ENCODE measurements around the gene SAP30L.
A peak's percentile ranks its signal among the peaks of the same experiment; 100 is the strongest.

Gene SAP30L

DNA sequence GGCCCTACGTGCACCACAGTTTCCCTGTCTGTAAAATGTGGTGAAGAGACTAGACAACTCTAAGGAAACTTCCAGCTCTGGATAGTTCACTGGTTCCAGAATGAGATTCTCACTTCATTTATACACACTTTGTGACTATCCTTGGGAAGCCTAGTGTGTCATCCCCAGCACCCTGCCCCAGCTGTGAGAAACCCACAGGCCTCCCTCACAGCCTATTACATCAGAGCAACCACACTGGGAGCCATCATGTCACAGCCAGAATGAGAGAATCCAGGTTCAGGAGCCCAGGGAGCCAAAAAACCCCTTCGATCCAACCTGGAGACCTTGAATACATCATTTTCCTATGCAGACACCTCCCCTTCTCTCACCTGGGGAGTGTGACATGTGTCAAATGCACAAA, 53.2 kb downstream of the SAP30L start:
- Histone ChIP-seq H3K4ac (ENCODE audit: low read depth, low read length) (no peak overlapping the region), H4K5ac (ENCODE audit: low read length) (no peak overlapping the region), H3K4me3 (ENCODE audit: low read length) (no peak overlapping the region), H2AK5ac (ENCODE audit: low read length) (peak overlapping the region; percentile 77), H3K23ac (ENCODE audit: low read length) (peak overlapping the region; percentile 48), H4K8ac (ENCODE audit: low read depth, low read length) (no peak overlapping the region), H3K56ac (ENCODE audit: low read length) (peak overlapping the region; percentile 59), H3K4me2 (ENCODE audit: low read length) (no peak overlapping the region), H2BK120ac (ENCODE audit: low read depth, low read length) (no peak overlapping the region), H3K36me3 (ENCODE audit: control insufficient read depth, insufficient read depth, low read length) (no peaks in the 10 kb centered on the region), H3K27ac (ENCODE audit: low read depth, low read length) (no peak overlapping the region), H3K9ac (ENCODE audit: low read length) (no peak overlapping the region), H2BK5ac (ENCODE audit: low read length) (peak overlapping the region; percentile 54), H3K79me2 (ENCODE audit: control insufficient read depth, insufficient read depth, low read length) (no peaks in the 10 kb centered on the region), H3K18ac (ENCODE audit: low read length) (no peak overlapping the region), H3K79me1 (ENCODE audit: low read length) (no peaks in the 10 kb centered on the region), H3K27me3 (ENCODE audit: insufficient read depth, low read length, poor library complexity) (no peaks in the 10 kb centered on the region), H3K4me1 (ENCODE audit: control insufficient read depth, low read depth, low read length) (peaks cover 12% of the 10 kb centered on the region), H2BK15ac (replicated peaks; ENCODE audit: low read depth) (no peak overlapping the region)
- peak; percentile 28 for DNase-seq
- WGBS (ENCODE audit: extremely low coverage, insufficient coverage, low lambda C conversion rate): no CpG with 5 or more reads among the region's 2 CpGs

- H3K18ac ChIP-seq (ENCODE audit: low read length): no peak overlapping the region
- peaks cover 12% of the 10 kb centered on the region for H3K4me1 ChIP-seq (ENCODE audit: control insufficient read depth, low read depth, low read length)
- H3K36me3 ChIP-seq (ENCODE audit: control insufficient read depth, insufficient read depth, low read length): no peaks in the 10 kb centered on the region
- no peaks in the 10 kb centered on the region for H3K27me3 ChIP-seq (ENCODE audit: insufficient read depth, low read length, poor library complexity)
- no peak overlapping the region for H3K9ac ChIP-seq (ENCODE audit: low read length)
- H3K79me1 ChIP-seq (ENCODE audit: low read length): no peaks in the 10 kb centered on the region
- H2BK5ac ChIP-seq (ENCODE audit: low read length): no peak overlapping the region
- H2BK120ac ChIP-seq (ENCODE audit: low read depth, low read length): no peak overlapping the region
- no peak overlapping the region for H4K8ac ChIP-seq (ENCODE audit: low read depth, low read length)
- peak overlapping the region; percentile 9 for H2AK5ac ChIP-seq (ENCODE audit: low read length)
- DNase-seq: peak; percentile 34
- H3K4me3 ChIP-seq (ENCODE audit: low read length): no peak overlapping the region
- H2BK15ac ChIP-seq (replicated peaks; ENCODE audit: low read depth): no peak overlapping the region
- no peak overlapping the region for H3K27ac ChIP-seq (ENCODE audit: low read depth, low read length)
- no peak overlapping the region for H3K56ac ChIP-seq (ENCODE audit: low read length)
- no peaks in the 10 kb centered on the region for H3K79me2 ChIP-seq (ENCODE audit: control insufficient read depth, insufficient read depth, low read length)
- H4K5ac ChIP-seq (ENCODE audit: low read length): no peak overlapping the region
- WGBS (ENCODE audit: extremely low coverage, insufficient coverage, low lambda C conversion rate): no CpG with 5 or more reads among the region's 2 CpGs
- H3K4ac ChIP-seq (ENCODE audit: low read depth, low read length): no peak overlapping the region
- no peak overlapping the region for H3K4me2 ChIP-seq (ENCODE audit: low read length)
- H3K23ac ChIP-seq (ENCODE audit: low read length): no peak overlapping the region
Measured at GRCh38 chr5:154501566-154501965, 55.8 kb downstream of the SAP30L start.

DNA sequence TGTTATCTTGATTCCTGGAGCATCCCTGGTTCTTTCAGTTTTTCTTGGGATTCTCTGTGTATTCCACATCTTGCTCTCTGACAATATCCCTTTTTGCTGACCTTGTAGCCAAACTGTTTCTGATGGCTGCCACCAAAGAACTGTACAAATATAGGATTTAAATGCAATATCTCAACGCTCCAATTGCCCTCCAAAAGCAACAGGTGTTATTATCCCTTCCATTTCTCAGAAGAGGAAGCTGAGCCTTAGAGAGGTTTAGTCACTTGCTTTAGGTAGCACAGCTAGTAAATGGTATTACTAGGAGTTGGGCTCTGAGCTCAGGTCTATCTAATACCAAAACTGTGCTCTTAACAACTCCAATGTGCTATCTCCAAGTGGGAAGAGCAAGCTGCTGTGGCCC, 56.4 kb downstream of the SAP30L start:
- Histone ChIP-seq H3K4me1 (ENCODE audit: control insufficient read depth, low read depth, low read length) (peaks cover 12% of the 10 kb centered on the region), H3K18ac (ENCODE audit: low read length) (no peak overlapping the region), H4K5ac (ENCODE audit: low read length) (no peak overlapping the region), H3K56ac (ENCODE audit: low read length) (no peak overlapping the region), H3K36me3 (ENCODE audit: control insufficient read depth, insufficient read depth, low read length) (no peaks in the 10 kb centered on the region), H2BK5ac (ENCODE audit: low read length) (no peak overlapping the region), H4K8ac (ENCODE audit: low read depth, low read length) (no peak overlapping the region), H3K79me2 (ENCODE audit: control insufficient read depth, insufficient read depth, low read length) (no peaks in the 10 kb centered on the region), H2AK5ac (ENCODE audit: low read length) (no peak overlapping the region), H2BK15ac (replicated peaks; ENCODE audit: low read depth) (no peak overlapping the region), H3K27ac (ENCODE audit: low read depth, low read length) (no peak overlapping the region), H2BK120ac (ENCODE audit: low read depth, low read length) (no peak overlapping the region), H3K4me3 (ENCODE audit: low read length) (no peak overlapping the region), H3K9ac (ENCODE audit: low read length) (no peak overlapping the region), H3K79me1 (ENCODE audit: low read length) (no peaks in the 10 kb centered on the region), H3K4me2 (ENCODE audit: low read length) (no peak overlapping the region), H3K23ac (ENCODE audit: low read length) (no peak overlapping the region), H3K27me3 (ENCODE audit: insufficient read depth, low read length, poor library complexity) (no peaks in the 10 kb centered on the region), H3K4ac (ENCODE audit: low read depth, low read length) (no peak overlapping the region)
- DNase-seq: no peak
- no CpG with 5 or more reads among the region's 1 CpG for WGBS (ENCODE audit: extremely low coverage, insufficient coverage, low lambda C conversion rate)

DNA sequence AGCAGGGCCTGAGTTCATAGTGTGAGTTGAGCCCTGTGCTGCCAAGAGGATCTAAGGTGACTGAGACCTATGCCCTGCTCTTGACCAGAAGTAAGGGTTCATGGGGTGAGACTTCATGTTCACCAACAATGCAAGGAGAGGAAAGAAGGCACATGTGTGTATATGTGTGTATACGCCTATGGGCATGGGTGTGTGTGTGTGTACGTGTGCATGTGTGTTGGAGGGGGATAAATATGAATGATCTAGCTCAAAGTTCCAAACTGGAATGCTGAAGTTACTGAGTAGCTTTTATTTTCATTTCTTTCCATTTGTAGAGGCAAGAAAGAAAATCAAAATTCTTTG, 57.9 kb downstream of the SAP30L start:
- Histone ChIP-seq H3K9ac (ENCODE audit: low read length) (no peak overlapping the region), H3K79me1 (ENCODE audit: low read length) (no peaks in the 10 kb centered on the region), H3K36me3 (ENCODE audit: control insufficient read depth, insufficient read depth, low read length) (no peaks in the 10 kb centered on the region), H4K5ac (ENCODE audit: low read length) (no peak overlapping the region), H2BK15ac (replicated peaks; ENCODE audit: low read depth) (no peak overlapping the region), H3K79me2 (ENCODE audit: control insufficient read depth, insufficient read depth, low read length) (no peaks in the 10 kb centered on the region), H3K23ac (ENCODE audit: low read length) (no peak overlapping the region), H2BK120ac (ENCODE audit: low read depth, low read length) (no peak overlapping the region), H3K4me1 (ENCODE audit: control insufficient read depth, low read depth, low read length) (peaks cover 12% of the 10 kb centered on the region), H3K4me3 (ENCODE audit: low read length) (no peak overlapping the region), H2AK5ac (ENCODE audit: low read length) (no peak overlapping the region), H3K27ac (ENCODE audit: low read depth, low read length) (no peak overlapping the region), H3K4me2 (ENCODE audit: low read length) (no peak overlapping the region), H4K8ac (ENCODE audit: low read depth, low read length) (no peak overlapping the region), H3K4ac (ENCODE audit: low read depth, low read length) (no peak overlapping the region), H2BK5ac (ENCODE audit: low read length) (no peak overlapping the region), H3K56ac (ENCODE audit: low read length) (no peak overlapping the region), H3K18ac (ENCODE audit: low read length) (no peak overlapping the region), H3K27me3 (ENCODE audit: insufficient read depth, low read length, poor library complexity) (no peaks in the 10 kb centered on the region)
- DNase-seq: no peak
- WGBS (ENCODE audit: extremely low coverage, insufficient coverage, low lambda C conversion rate): no CpG with 5 or more reads among the region's 2 CpGs

DNA sequence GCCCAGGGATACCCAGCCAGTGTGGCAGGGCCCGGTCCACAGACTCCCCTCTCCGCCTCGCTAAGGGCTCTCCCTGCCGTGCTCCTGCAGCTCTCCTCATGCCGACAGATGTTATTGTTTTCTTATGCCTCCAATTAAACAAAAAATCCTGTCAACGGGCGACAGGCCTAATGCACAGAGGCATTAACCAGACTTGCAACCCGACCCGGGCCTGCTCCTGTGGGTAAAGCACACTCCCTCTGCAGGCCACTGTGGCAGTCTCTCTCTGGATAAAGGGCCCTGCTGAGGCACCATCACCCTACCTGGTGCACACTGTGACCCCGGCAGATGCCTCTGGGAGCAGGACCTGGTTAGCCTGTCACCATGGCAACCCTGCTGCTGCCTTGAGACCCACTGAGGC, 59.8 kb downstream of the SAP30L start:
- no peaks in the 10 kb centered on the region for H3K36me3 ChIP-seq (ENCODE audit: control insufficient read depth, insufficient read depth, low read length)
- no peak overlapping the region for H2BK15ac ChIP-seq (replicated peaks; ENCODE audit: low read depth)
- no peak overlapping the region for H3K56ac ChIP-seq (ENCODE audit: low read length)
- no peak overlapping the region for H2BK5ac ChIP-seq (ENCODE audit: low read length)
- no peaks in the 10 kb centered on the region for H3K79me2 ChIP-seq (ENCODE audit: control insufficient read depth, insufficient read depth, low read length)
- H3K4ac ChIP-seq (ENCODE audit: low read depth, low read length): no peak overlapping the region
- no peak overlapping the region for H3K9ac ChIP-seq (ENCODE audit: low read length)
- no peak overlapping the region for H3K27ac ChIP-seq (ENCODE audit: low read depth, low read length)
- H2AK5ac ChIP-seq (ENCODE audit: low read length): no peak overlapping the region
- WGBS (ENCODE audit: extremely low coverage, insufficient coverage, low lambda C conversion rate): no CpG with 5 or more reads among the region's 10 CpGs
- no peak overlapping the region for H2BK120ac ChIP-seq (ENCODE audit: low read depth, low read length)
- H3K4me2 ChIP-seq (ENCODE audit: low read length): no peak overlapping the region
- H3K4me1 ChIP-seq (ENCODE audit: control insufficient read depth, low read depth, low read length): no peaks in the 10 kb centered on the region
- no peak overlapping the region for H3K18ac ChIP-seq (ENCODE audit: low read length)
- no peak overlapping the region for H3K23ac ChIP-seq (ENCODE audit: low read length)
- no peak overlapping the region for H3K4me3 ChIP-seq (ENCODE audit: low read length)
- H3K27me3 ChIP-seq (ENCODE audit: insufficient read depth, low read length, poor library complexity): no peaks in the 10 kb centered on the region
- H3K79me1 ChIP-seq (ENCODE audit: low read length): no peaks in the 10 kb centered on the region
- H4K5ac ChIP-seq (ENCODE audit: low read length): no peak overlapping the region
- H4K8ac ChIP-seq (ENCODE audit: low read depth, low read length): no peak overlapping the region
- DNase-seq: peak; percentile 48

GRCh38 chr5:154506049-154506715, 60.4 kb downstream of the SAP30L start:
- no peak overlapping the region for H3K4ac ChIP-seq (ENCODE audit: low read depth, low read length)
- no peak overlapping the region for H4K5ac ChIP-seq (ENCODE audit: low read length)
- no peaks in the 10 kb centered on the region for H3K36me3 ChIP-seq (ENCODE audit: control insufficient read depth, insufficient read depth, low read length)
- no peaks in the 10 kb centered on the region for H3K4me1 ChIP-seq (ENCODE audit: control insufficient read depth, low read depth, low read length)
- H3K27ac ChIP-seq (ENCODE audit: low read depth, low read length): no peak overlapping the region
- H2BK120ac ChIP-seq (ENCODE audit: low read depth, low read length): no peak overlapping the region
- no peak overlapping the region for H2BK15ac ChIP-seq (replicated peaks; ENCODE audit: low read depth)
- no peak overlapping the region for H3K9ac ChIP-seq (ENCODE audit: low read length)
- H3K18ac ChIP-seq (ENCODE audit: low read length): no peak overlapping the region
- H3K79me2 ChIP-seq (ENCODE audit: control insufficient read depth, insufficient read depth, low read length): no peaks in the 10 kb centered on the region
- no peak overlapping the region for H3K4me3 ChIP-seq (ENCODE audit: low read length)
- H4K8ac ChIP-seq (ENCODE audit: low read depth, low read length): no peak overlapping the region
- no peaks in the 10 kb centered on the region for H3K79me1 ChIP-seq (ENCODE audit: low read length)
- H3K56ac ChIP-seq (ENCODE audit: low read length): peak overlapping the region; percentile 12
- H2BK5ac ChIP-seq (ENCODE audit: low read length): no peak overlapping the region
- no peaks in the 10 kb centered on the region for H3K27me3 ChIP-seq (ENCODE audit: insufficient read depth, low read length, poor library complexity)
- no peak overlapping the region for H3K4me2 ChIP-seq (ENCODE audit: low read length)
- no peak overlapping the region for H3K23ac ChIP-seq (ENCODE audit: low read length)
- no peak for DNase-seq
- peak overlapping the region; percentile 70 for H2AK5ac ChIP-seq (ENCODE audit: low read length)
- no CpG with 5 or more reads among the region's 8 CpGs for WGBS (ENCODE audit: extremely low coverage, insufficient coverage, low lambda C conversion rate)
